GM19452 (cell line): Measurements from ENCODE around the gene KIAA0513.

Source experiments
- ATAC-seq: cut with Tn5 transposase; IDR thresholded peaks from one replicate; pipeline ENCODE4 v1.9.1; 2021; ENCODE audit not compliant: unreplicated experiment

KIAA0513 gene

DNA sequence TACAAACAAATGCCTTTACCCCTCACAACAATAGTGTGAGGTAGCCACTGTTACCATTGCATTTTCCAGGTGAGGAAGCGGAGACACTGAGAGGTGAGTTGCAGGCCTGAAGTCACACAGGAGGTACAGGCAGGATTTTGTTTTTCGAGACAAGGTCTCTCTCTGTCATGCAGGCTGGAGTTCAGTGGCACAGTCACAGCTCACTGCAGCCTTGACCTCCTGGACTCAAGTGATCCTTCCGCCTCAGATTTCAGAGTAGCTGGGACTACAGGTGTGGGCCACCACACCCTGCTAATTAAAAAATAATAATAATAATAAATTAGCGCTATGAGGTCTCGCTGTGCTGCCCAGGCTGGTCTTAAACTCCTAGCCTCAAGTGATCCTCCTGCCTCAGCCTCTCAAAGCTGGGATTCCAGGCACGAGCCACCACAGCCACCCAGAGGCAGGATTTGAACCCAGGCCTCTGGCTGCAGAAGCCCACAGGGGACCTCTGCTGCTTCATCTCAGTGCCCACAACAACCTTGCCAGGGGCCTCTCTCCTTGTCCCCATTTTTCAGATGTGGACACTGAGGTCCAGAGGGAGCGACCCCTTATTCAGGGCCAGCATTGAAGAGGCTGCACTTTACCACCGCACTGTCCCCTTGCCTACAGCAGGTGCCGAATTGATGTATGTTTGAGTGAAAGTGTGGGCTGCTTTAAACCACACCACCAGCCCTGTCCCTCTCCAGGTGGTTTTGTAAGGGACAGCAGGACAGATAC lies 100.7 kb downstream of the KIAA0513 start:
- ATAC-seq: no peak

DNA sequence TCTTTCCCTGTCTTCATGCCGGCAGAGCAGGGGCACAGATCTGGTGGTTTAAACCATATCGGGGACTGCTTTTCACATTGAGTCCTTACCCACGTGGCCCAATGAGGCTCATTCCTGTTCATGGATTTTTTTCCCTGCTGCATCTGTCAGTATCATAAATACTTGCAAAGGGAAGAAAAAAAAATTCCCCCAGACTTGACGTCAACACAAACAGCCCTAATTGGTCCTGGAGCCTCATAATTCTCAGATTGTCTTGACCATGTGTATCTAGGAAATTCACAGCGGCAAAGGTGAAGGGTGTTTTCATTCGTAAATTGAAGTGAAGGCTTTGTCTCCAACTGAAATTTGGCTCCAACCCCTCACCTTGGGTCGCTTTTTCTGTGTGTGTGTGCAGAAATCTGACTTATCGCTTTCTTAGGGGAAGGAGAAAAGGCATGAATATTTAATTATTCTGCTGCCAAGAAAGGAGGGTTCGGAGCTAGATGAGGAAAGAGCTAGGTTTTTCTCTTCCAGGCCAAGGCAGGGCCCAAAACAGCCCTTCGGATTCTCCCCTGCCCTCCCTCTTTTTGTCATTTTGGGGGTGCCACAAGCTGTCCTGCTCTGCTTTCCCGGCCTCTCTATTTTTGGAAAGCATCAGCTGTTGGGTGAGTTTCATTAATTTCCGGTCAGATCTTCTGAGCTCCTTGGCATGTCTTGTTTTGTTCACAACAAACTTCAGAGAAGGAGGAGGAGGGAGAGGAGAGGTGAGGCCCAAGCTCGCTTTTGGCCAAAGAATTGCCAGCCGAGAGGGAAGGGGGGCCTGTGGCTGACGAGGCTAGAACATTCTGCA lies 102.5 kb downstream of the KIAA0513 start:
- no peak for ATAC-seq

DNA sequence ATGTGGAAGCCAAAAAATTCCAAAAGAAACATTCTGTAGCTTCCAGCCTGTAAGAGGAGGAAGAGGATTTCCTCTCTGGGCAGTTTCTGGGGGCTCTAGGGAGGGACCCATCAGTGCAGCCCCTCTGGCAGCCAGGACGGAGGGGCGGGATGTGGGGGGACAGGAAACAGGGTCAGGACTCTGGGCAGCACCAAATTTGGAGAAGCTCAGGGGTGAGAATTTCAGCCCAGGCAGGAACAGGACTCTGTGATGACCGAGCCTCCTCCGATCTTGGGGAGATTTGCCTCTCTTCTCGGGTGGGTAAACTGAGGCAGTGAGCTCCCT lies 103.1 kb downstream of the KIAA0513 start:
- no peak for ATAC-seq

DNA sequence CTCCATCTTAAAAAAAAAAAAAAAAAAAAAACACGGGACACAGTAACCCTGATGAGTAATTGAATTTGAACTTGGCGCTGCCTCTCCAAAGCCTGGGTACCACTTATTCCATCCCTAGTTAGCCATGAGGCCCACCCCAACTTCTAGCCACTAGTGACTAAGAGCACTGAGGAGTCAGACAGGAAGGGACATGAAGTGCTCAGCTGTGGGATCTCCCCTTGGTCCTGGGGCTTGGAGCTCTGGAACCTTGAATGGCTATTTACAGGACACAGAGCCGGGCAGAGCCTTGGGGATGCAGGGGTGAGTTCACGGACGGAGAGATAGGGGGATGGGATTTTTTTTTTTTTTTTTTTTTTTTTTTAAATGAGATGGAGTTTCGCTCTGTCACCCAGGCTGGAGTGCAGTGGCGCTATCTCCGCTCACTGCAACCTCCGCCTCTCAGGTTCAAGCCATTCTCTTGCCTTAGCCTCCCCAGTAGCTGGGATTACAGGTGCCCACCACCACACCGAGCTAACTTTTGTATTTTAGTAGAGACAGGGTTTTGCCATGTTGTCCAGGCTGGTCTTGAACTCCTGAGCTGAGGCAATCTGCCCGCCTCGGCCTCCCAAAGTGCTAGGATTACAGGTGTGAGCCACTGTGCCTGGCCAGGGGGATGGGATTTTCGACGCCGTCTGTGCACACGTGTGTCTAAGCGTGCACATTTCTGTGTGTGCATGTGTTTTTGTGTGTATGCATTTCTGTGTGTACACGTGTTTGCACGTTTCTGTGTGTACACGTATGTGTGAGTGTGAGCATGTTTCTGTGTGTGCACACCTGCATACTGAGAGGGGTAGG lies 105.1 kb downstream of the KIAA0513 start:
- no peak for ATAC-seq

DNA sequence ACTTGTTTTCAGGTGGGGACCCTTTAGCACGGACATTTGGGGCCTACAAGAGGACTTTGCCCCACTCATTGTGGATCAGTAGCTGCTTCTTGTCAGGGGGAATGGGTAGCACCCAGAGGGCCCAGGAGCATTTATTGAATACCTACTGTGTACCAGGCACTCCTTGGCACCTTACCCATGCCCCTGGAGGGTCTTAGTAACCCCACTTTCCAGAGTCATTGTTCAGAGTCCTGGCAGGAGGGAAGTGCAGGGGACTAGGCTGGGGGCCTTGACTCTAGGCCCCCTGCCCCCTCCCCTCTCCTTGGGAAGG lies 105.7 kb downstream of the KIAA0513 start:
- no peak for ATAC-seq

DNA sequence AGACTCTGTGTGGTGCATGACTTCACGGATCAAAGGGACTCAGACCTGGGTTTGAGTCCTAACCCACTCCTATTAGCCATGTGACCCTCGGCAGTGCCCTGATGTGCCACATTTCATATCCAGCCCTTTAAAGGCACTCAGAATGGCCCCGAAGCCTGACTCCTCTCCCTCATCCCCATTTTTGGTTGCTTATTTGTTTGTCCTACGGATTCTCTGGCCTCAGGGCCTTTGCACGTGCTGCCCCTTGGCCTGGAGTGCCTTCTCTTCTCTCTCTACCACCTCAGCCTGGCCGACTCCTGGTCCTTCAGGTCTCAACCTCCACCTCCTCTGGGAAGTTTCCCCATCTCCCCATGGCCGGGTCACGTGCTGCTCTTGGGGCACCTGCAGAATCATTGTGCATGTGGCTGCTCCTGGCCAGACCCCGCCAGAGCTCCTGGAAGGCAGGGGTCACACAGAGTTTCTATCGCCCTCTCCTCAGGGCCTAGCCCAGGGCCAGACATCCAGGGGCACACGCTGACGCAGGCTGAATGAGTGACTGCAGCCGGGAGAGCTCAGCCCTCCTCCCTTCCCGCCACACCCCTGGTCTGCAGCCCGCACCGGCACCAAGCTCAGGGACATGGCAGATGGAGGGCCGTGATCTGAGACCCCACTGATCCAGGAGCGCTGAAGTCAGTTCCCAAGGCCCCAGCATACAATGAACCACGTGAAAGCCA lies 106.6 kb downstream of the KIAA0513 start:
- ATAC-seq: no peak

DNA sequence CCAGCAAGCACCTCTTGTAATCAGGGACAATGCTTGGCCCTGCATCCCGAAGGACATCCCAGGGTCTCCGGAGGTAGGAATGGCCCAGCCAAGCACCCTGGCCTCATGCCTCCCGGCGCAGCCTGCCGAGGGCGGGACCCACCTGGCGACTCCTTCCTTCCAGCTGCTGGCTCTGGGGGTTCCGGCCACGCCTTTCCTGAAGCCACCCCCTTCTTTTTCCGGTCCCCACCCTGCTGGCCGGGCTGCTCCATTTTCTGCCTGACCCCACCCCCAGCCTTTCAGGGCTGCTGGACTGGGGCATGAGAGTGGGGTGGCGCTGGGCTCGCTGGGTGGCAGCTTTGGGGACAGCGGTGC lies 107.2 kb downstream of the KIAA0513 start:
- ATAC-seq: no peak

DNA sequence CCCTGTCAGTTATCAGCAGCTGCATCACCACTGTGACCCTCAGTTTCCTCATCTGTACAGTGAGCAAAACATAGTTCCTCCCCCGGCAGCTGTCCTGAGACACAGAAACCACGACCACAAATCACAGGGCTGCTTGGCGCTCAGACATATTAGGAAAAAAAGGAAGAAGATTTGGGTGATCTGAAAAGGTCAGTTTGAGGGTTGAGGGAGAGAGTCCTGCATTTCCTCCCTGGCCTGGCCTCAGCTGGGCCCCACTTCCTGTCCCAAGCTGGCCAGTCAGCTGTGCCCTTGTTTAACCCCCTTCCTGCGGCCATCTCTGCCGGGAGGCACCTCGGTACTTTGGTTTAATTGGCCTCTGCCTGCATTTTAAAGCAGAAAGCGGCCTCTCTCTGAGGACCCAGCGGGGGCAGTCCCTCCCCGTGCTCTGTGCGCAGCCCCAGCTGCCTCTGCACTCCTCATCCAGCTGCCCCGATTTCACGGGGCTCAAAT lies 108.7 kb downstream of the KIAA0513 start:
- ATAC-seq: no peak

DNA sequence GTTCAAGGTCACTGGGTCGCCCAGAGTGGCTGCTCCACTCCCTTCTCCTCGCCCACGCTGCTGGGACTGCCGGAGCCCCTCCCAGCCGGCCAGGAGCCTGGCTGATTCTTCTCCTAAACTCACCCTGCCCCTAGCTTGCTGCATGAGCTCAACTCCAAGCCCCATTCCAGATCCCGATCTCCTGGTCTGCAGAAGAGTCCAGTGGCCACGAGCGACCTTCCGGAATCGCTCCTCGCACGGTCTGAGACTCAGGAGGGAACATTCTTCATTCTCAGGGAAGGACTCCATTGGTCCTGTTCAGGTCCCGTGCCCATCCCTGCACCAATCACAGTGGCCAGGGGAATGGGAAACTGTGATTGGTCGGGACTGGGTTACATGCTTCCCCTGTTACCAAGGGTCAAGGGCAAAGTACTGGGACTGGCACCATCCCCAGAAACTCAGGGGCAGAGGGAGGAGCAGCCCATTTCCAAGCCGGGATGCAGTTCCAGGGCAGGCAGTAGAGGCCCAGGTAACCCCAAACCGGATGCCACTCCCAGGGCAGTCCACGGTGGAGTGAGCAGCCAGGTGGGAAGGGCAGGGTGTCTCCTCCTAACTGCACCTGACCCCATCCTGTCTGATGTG lies 109.2 kb downstream of the KIAA0513 start:
- no peak for ATAC-seq

DNA sequence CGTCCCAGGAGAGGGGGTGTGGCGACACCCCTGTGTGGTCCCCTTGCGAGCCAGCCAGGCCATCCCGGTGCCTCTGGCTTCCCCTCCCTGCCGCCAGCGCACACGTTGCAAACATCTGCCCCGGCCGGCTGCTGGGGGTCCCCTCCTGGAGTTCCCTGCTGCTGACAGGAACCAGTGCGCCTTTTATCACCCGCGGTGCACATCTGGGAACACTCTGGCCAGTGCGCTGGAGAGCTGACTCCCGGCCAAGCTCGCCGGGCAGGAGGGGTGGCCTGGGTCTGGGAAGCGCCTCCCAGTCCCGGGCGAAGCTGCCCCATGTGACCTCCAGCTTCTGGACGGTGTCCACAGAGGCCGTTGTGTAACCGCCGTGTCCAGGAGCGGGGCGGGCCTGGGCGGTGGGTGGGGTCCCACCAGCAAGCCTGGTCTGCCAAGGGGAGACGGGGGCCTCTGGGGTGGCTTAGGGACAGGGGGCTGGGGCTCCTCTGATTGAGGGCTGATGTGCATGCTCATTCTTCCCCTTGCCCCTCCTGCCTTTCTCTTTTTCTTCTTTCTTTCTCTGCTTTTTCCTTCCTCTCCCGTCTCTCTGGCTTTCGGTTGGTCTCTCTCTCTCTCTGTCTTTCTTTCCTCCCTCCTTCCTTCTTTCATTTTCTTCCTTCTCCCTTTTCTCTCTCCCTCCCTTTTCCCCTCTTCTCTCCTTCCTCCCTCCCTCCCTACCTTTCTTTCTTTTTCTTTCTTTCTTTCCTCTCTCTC lies 109.9 kb downstream of the KIAA0513 start:
- ATAC-seq: no peak

DNA sequence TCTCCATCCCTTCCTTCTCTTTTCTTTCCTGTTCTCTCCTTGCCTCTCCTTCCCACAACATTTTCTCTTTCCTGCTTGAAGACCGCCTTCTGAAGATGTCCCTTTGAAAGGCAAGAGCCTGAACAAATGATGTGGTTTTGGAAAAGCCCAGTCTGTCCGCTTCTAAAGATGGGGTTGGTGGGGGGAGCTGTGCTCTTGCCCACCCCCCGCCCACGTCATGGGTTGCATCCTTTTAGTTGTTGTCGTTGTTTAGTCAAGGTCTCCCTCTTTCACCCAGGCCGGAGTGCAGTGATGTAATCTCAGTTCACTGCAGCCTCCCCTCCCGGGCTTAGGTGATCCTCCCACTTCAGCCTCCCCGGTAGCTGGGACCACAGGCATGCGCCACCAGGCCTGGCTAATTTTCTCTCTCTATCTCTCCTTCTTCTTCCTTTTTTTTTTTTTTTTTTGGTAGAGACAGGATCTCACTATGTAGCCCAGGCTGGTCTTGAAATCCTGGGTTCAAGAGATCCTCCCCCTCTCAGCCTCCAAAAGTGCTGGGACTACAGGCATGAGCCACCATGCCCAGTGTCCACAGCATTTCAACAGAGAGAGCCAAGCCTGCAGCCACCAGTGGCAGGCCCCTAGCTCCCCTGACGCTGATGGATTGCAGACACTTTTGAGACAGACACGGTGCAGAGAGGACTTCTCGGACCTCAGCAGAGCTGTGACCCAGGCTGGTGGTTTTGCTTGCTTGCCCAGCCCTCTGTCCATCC lies 110.7 kb downstream of the KIAA0513 start:
- ATAC-seq: no peak

DNA sequence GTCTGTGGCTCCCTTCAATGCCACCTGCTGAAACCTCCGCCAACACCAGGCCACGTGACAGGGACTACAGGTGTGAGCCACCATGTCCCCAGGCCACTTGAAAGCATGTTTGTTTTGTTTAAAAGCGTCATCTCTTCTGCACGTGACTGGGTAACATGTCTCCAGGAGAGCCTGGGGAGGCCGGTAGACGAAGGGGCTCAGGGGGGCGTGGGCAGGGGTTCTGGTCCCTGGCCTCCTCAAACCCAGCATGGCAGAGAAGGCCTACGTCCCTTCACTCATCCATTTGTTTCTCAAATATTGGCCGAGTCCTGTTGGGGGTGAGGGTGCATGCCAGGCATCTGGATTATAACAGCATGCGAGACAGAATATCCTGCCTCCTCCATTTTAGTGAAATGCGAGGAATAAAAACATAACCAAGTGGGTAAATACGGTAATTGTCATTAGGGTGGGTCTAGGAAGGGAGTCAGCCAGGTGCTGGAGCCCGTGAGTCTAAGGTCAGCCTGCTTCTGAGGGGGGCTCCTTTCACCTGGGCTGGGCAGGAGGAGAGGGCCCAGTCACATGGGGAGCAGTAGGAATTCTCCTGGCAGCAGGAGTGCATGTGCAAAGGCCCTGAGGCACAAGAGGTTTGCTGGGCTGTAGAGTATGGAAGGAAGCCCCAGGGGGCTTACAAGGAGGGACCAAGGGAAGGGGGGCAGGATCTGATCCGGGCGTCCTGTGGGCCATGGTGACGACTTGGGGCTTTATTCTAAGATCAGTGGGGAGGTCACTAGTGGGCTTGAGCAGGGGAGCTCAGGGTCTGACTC lies 111.4 kb downstream of the KIAA0513 start:
- no peak for ATAC-seq

DNA sequence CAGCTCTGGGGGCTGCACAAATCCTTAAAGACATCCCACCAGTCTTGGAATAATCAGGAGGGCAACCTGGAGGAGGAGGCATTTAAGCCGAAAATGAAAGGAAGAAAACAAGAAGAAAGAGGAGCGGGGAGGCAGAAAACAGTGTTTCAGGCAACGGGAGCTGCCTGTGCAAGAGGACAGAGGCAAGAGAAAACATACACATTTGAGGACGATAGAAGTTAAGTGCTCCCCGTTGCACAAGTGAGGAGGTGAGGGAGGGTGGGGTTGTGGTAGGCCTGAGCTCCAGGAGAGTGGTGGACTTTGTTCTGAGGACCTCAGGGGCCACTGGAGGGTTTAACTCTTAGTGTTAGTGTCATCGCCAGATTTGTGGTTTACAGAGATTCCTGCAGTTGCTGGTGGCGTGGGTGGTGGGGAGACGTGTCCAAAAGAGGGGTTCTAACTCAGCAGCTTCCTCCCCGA lies 112.3 kb downstream of the KIAA0513 start:
- no peak for ATAC-seq

DNA sequence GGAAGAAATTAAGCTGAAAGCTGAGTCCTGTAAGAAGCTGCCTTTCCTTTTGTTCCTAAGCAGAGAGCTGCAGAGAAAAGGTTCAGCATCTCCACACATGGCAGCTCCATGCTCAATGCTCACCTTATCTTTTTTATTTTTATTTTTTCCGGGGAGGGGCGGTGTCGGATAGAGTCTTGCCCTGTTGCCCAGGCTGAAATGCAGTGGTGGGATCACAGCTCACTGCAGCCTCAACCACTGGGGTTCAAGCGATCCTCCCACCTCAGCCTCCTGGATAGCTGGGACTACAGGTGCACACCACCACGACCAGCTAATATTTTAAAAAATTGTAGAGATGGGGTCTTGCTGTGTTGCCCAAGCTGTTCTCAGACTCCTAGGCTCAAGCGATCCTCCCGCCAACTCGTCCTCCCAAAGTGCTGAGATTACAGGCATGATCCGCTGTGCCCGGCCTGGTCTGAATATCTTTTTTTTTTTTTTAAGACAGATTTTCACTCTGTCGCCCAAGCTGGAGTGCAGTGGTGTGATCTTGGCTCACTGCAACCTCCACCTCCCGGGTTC lies 112.9 kb downstream of the KIAA0513 start:
- no peak for ATAC-seq

DNA sequence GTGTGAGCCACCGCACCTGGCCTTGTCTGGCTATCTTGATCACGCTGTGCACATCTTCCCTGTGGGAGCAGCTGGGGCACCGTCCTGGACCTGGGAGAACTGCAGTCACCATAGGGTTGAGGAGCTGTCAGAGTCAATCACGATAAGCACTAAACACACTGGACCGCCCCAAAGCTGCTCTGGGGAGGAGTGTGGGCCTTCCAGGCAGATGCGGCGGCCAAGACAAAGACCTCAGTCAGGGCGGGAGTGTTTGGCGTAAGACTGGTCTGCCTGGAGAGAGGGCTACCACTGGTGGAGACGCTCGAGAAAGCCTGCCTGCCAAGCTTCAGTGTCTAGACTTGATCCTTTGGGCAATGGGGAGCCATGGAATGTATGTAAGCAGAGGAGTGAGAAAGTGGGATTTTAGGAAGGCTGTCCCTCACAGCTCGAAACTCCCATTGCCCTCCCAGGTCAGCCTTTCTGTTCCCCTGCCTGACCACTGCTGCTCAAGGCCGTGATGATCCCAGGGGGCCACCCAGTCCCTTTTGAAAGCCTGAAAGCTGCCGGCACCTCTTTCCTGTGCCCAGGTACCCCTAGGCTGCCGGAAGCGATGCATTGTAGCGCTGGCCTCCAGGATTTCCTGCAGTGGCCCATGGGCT lies 114.0 kb downstream of the KIAA0513 start:
- ATAC-seq: no peak

DNA sequence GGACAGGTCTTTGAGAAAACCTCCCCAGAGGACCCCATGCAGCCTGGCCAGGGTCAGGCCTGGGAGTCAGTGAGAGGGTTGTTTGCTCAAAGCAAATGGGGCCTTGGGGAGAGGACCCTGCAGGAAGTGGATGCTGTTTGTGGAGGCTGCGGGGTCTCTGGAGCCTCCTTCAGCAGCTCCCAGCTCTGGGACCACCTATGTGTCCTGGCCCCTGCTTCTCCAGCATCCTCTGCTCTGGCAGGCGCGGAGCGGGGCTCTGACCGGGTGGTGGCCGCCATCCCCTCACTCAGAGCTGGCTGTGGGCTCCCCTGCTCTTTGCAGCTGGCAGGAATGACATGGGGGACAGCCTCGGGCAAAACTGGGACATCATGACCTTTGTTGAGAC lies 114.5 kb downstream of the KIAA0513 start:
- ATAC-seq: no peak

DNA sequence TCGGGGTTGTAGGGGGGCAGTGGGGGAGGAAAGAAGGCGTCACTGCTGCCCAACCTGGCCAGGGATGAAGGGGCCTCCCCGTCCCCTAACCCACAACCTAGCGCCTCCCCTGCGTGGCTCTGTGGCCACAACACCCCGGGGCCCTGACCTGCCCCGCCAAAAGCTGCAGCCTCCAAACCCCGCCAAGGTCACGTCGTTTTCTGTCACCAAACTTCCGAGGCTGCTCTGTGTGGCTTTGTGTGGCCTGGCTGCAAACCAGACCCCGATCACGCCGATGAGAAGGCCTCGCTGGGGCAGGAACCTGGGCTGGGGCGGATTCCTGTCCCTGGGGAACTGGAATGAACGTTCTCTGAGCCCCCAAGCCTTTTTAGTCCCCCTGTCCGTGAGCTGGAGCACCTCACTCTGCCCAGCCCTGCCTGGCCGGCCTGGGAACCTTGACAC lies 115.2 kb downstream of the KIAA0513 start:
- no peak for ATAC-seq
